Measurements from ENCODE around the gene SLC22A6.
"Not testable (repeated sequence)": the region's sequence is repeated elsewhere in the genome, so short reads cannot be mapped to it uniquely, and the experiment has no call there.

The SLC22A6 gene

DNA sequence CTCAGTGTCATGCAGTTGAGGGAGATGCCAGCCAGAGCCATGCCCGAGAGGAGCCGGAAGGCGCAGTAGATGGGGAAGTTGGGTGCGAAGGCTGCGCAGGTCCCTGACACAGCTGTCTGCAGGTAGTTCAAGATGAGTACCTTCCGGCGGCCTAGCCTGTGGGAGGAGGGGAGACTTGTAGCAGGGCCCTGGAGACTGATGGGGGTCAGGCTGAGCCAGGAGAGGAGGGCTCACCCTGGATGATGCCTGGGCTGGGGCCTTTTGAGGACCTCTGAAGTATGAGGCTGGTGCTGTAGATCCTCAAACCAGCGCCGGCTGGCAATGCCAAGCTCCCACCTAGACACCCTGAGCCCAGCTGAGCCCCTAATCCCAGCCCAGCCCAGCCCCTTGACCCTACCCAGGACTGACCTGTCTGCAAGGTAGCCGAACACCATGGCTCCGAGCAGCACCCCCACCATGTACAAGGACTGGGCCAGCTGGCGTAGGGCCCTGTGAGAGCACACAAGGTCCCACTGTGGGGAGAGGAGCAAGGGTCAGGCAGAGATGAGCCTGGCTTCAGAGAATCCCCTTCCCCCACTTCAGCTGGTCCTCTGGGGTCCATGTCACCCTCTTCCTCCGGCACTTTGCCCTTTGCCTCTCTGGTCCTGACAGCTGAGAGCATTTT lies 1.1 kb downstream of the SLC22A6 start:
- DNase-seq = no peak

GRCh38 chr11:62981743-62982142 lies 3.0 kb downstream of the SLC22A6 start:
- DNase-seq = no peak

DNA sequence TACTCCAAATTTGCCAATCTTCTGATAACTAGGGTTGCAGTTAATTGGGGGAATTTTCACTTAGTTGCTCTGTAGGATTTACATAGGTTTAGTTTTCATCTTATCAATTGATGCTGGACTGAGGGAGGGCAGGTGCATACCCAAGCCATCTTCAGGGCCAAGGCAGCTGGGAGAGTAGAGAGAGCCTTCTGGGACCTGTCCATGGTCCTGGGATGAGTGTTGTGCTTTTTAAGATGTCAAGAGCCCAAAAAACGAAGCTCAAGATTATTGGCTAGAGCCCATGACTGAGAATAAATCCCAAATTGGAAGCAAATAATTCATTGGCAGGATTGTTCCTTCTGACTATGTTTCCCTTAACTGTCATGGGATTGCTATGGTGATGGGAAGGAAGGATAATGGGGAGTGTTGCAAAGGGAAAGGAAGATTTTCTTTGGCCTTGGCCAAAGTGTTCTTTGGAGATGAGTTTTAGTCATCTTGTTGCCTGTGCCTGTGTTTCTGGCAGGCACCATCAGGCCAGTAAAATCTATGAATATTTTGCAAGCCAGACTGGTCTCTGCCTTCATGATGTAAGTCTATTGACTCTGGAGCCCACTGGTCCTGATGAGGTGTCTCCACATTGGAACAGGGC lies 4.5 kb downstream of the SLC22A6 start:
- no peak for DNase-seq

DNA sequence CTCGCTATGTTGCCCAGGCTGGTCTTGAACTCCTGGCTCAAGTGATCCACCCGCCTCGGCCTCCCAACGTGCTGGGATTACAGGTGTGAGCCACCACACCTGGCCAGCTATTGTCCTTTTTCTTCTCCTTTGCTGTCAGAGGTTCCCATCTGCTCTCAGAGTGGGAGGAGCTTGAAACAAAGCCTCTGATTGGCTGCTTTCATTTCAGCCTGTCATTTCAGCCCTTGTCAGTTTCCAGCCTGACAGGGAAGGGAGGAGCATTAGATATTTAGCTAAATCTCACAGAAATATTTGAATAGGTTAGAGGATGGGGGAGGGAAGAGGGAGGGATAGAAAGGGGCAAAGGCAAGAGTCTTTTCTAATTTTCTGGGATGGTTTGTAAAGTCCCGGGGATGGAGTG lies 8.7 kb downstream of the SLC22A6 start:
- DNase-seq = no peak

- no peak for DNase-seq
These were observed 9.8 kb downstream of the SLC22A6 start for GRCh38 chr11:62974848-62975522.

GRCh38 chr11:62965574-62965973 lies 19.2 kb downstream of the SLC22A6 start:
- no peak for DNase-seq

DNA sequence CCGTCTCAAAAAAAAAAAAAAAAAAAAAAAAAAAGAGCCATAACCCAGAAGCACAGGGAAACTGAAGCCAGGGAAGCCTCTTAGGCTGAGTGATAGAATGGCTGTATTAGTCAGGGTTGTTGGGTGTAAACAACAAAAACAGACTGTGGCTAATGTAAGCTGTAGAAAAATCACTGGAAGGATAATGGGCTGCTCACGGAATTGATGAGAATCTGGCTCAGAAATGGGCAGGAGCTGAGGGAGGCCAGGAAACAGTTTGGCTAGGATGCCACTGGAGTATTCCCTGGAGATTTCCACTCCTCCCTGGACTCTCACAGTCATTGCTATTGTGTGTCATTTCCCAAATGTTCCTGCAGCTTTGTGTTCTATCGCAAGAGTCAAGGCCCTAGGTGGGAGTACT lies 22.4 kb downstream of the SLC22A6 start:
- DNase-seq = no peak

GRCh38 chr11:62961017-62961570 lies 23.7 kb downstream of the SLC22A6 start:
- no peak for DNase-seq

GRCh38 chr11:62959422-62959980 lies 25.3 kb downstream of the SLC22A6 start:
- DNase-seq = no peak

GRCh38 chr11:62958547-62959421 lies 26.0 kb downstream of the SLC22A6 start:
- no peak for DNase-seq

GRCh38 chr11:62957147-62957546 lies 27.6 kb downstream of the SLC22A6 start:
- no peak for DNase-seq

DNA sequence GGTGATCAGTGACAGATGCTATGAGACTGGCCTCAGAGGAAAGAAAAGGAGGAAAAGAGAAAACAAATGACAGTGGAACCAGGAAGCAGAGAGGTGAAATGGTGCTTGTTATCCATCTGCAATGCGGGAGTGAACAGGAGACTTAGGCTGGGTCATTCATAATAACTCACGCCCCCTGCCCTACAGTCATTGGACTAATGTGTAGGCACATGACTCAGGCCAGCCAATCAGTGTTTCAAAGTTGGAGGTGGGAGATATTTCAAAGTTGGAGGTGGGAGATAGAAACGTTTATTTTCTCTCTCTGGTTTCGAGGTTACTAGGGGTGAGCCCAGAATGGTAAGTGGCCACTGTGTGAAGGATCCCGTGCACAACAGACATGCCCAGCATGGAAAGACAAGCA lies 30.3 kb downstream of the SLC22A6 start:
- DNase-seq = no peak

DNA sequence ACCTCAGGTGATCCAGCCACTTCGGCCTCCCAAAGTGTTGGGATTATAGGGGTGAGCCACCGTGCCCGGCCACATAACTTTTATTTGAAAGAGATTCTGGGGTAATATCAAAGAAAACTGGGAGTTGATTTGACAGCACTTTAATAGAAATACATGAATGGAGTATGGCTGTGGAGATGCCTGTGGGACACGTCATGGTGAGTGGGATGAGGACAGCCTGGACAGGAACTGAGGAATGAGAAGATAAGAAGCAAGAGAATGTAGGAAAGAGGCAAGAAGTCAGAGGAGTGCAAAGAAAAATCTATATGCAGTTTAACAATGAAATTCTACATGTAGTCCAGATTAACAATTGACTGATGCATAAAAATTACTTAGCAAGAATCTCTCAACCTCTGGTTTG lies 31.0 kb downstream of the SLC22A6 start:
- no peak for DNase-seq

DNA sequence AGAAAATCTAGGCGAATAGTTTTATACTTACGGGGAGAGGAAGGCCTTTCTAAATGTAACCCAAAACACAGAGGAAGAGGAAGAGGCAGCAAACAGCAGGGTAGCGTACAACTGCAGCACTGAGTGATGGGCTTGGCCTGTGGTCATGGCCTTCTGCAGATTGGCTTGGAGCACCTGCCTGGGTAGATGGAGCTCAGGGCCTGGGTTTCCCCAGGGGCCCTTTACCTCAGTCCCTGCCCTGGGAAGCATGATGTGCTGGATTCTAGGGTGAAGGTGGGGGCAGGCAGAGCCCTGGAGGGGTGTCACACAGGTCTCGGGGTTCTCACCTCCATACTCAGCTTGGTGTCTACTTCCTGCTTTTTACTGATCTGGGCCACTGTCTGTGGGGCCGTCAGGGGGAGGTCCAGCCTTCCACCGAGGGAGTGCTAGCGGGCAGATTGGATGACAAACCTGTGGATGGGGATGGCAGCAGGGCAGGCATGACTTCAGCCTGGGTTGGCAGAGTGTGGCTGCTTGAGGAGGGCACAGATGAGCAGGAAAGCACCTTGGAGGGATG lies 35.9 kb downstream of the SLC22A6 start:
- DNase-seq = no peak

DNA sequence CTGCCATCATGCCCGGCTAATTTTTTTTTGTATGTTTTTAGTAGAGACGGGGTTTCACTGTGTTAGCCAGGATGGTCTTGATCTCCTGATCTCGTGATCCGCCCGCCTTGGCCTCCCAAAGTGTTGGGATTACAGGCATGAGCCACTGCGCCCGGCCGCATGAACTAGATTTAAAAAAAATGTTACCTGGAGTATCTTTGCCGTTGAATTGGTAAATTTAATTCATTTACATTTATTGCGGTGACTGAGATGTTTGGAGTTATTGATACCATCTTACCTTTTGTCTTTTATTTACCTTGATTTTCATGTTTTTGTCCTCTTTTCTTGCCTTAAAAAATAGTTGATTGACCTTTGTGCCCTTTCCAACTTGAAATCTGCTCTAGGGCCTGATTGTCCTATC lies 39.2 kb downstream of the SLC22A6 start:
- not testable (repeated sequence) for DNase-seq

GRCh38 chr11:62937528-62937927 lies 47.2 kb downstream of the SLC22A6 start:
- DNase-seq = not testable (repeated sequence)

- no peak for DNase-seq
These were observed 50.3 kb downstream of the SLC22A6 start for GRCh38 chr11:62934496-62934785.

- no peak for DNase-seq
These were observed 50.8 kb downstream of the SLC22A6 start for GRCh38 chr11:62933750-62934495.

GRCh38 chr11:62933285-62933684 lies 51.5 kb downstream of the SLC22A6 start:
- no peak for DNase-seq

GRCh38 chr11:62931499-62932278 lies 53.1 kb downstream of the SLC22A6 start:
- no peak for DNase-seq

DNA sequence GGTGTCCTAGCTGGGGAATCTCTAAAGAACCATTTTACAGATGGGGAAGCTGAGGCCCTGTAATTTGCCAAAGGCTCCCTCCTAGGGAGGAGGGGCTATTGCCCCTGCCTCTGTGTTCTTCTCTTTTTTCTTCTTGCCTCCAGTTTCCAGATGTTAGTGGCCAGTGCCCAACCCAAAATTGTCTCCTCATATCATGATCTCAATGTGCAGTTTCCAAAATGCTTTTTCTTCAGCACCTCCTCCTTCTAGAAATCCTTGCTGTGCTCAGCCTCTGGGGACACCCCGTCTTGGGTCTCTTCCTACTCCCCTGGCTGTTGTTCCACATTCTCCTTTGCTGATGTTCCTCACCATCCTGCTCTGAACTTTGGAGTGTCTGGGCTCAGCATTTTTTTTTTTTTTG lies 54.1 kb downstream of the SLC22A6 start:
- no peak for DNase-seq

Data from CD4-positive, alpha-beta T cell treated with Interleukin-17A for 1 hour (primary cell).